ENCODE measurements around the gene ZDBF2. TPM values are rescaled to one million over a fixed set of nuclear protein-coding genes. Genes with fewer than 3 reads are reported as not detected.

Gene ZDBF2
- total RNA-seq, 1 donor from 2014 or later, result 47.5 TPM

DNA sequence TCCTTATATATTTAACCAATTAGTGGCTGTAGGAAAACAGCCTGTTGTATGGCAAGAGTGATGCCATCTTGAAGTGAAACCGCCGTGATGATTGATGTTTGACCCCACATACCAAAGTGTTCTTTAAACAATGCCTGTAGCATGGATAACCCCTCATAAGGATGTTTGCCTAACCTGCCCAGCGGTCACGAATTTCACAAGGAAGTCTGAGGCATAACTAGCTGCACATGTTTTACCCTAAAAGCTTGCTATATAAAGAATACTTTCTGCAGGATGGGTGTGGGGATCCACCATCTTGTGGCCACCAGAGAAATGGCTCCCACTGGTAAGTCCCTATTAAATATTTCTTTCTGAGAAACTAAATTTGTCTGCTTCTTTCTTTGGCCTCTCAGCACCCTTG is 68.7 kb downstream of the ZDBF2 start:
- TF ChIP-seq, protein P1, sequence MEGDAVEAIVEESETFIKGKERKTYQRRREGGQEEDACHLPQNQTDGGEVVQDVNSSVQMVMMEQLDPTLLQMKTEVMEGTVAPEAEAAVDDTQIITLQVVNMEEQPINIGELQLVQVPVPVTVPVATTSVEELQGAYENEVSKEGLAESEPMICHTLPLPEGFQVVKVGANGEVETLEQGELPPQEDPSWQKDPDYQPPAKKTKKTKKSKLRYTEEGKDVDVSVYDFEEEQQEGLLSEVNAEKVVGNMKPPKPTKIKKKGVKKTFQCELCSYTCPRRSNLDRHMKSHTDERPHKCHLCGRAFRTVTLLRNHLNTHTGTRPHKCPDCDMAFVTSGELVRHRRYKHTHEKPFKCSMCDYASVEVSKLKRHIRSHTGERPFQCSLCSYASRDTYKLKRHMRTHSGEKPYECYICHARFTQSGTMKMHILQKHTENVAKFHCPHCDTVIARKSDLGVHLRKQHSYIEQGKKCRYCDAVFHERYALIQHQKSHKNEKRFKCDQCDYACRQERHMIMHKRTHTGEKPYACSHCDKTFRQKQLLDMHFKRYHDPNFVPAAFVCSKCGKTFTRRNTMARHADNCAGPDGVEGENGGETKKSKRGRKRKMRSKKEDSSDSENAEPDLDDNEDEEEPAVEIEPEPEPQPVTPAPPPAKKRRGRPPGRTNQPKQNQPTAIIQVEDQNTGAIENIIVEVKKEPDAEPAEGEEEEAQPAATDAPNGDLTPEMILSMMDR (IDR thresholded peaks at IDR 0.05; ENCODE audit: partially characterized antibody, unreplicated experiment), result no peak
- peaks cover 2% of the 10 kb centered on the region for H3K27me3 Mint-ChIP-seq (ENCODE audit: unreplicated experiment)
- H3K9me3 Mint-ChIP-seq (ENCODE audit: unreplicated experiment), result no peaks in the 10 kb centered on the region
- peaks cover 2% of the 10 kb centered on the region for H3K36me3 Mint-ChIP-seq (ENCODE audit: unreplicated experiment)
- DNase-seq, result no peak
- no peaks in the 10 kb centered on the region for H3K4me1 Mint-ChIP-seq (ENCODE audit: low read depth, unreplicated experiment)
- H3K4me3 Mint-ChIP-seq (ENCODE audit: unreplicated experiment), result no peak overlapping the region
- H3K27ac Mint-ChIP-seq (ENCODE audit: unreplicated experiment), result no peak overlapping the region

DNA sequence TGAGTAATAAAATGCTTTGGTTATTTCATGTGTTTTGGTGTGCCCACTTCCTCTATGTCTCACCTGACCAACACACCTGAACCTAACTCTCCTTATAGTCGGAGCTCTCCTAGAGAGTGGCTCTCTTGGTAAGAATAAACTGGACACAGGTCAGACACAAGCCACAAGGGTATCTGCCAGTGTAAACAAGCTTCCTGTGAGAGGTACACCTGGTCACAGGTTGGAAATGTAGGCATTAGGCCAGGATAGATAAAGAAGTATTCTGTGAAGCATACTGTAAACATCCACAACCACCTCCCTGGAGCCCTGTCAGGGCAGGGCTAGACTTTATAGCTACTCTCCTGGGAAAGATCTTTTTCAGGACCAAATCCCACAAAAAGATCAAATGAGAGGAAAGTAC is 69.4 kb downstream of the ZDBF2 start:
- DNase-seq, result no peak
- Mint-ChIP-seq H3K9me3 (ENCODE audit: unreplicated experiment) (peaks cover 2% of the 10 kb centered on the region), H3K4me3 (ENCODE audit: unreplicated experiment) (no peak overlapping the region), H3K4me1 (ENCODE audit: low read depth, unreplicated experiment) (no peaks in the 10 kb centered on the region), H3K27ac (ENCODE audit: unreplicated experiment) (no peak overlapping the region), H3K27me3 (ENCODE audit: unreplicated experiment) (peaks cover 2% of the 10 kb centered on the region), H3K36me3 (ENCODE audit: unreplicated experiment) (peaks cover 7% of the 10 kb centered on the region)
- TF ChIP-seq, protein P1 (IDR thresholded peaks at IDR 0.05; ENCODE audit: partially characterized antibody, unreplicated experiment), result no peak

DNA sequence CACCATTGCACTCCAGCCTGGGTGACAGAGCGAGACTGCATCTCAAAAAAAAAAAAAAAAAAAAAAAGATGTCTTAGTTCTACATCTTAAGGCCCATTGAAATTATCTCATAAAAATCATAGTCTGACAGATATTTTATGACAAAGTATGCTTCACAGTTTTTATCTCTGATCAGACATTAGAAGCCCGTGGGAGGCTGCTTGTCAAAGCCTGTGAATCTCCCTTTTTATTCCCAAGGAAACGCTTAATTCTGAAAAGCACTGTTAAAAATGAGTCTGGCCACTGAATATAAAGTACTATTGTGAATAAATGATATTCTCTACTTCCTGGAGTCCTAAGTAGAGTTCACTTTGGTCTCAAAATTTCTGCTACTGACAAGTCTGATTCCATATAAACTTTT is 71.1 kb downstream of the ZDBF2 start:
- Mint-ChIP-seq H3K9me3 (ENCODE audit: unreplicated experiment) (peaks cover 6% of the 10 kb centered on the region), H3K27ac (ENCODE audit: unreplicated experiment) (no peak overlapping the region), H3K4me1 (ENCODE audit: low read depth, unreplicated experiment) (no peaks in the 10 kb centered on the region), H3K4me3 (ENCODE audit: unreplicated experiment) (no peak overlapping the region), H3K36me3 (ENCODE audit: unreplicated experiment) (peaks cover 19% of the 10 kb centered on the region), H3K27me3 (ENCODE audit: unreplicated experiment) (peaks cover 2% of the 10 kb centered on the region)
- DNase-seq, result no peak
- TF ChIP-seq, protein P1 (IDR thresholded peaks at IDR 0.05; ENCODE audit: partially characterized antibody, unreplicated experiment), result no peak

DNA sequence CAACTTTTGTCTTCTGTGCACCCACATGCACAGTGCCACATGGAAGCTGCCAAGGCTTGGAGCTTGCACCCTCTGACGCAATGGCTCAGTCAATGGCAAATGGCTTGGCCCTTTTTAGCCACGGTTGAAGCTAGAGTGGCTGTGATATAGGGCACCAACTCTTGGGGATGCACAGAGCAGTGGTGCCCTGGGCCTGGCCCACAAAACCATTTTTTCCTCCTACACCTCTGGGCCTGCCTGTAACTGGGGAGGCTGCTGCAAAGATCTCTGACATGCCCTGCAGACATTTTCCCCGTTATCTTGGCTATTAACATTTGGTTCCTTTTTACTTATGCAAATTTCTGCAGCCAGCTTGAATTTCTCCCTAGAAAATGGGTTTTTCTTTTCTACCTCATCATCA is 74.9 kb downstream of the ZDBF2 start:
- TF ChIP-seq, protein P1 (IDR thresholded peaks at IDR 0.05; ENCODE audit: partially characterized antibody, unreplicated experiment), result no peak
- no peak overlapping the region for H3K27ac Mint-ChIP-seq (ENCODE audit: unreplicated experiment)
- no peaks in the 10 kb centered on the region for H3K4me1 Mint-ChIP-seq (ENCODE audit: low read depth, unreplicated experiment)
- H3K27me3 Mint-ChIP-seq (ENCODE audit: unreplicated experiment), result peaks cover 2% of the 10 kb centered on the region
- H3K36me3 Mint-ChIP-seq (ENCODE audit: unreplicated experiment), result peaks cover 19% of the 10 kb centered on the region
- DNase-seq, result no peak
- peaks cover 6% of the 10 kb centered on the region for H3K9me3 Mint-ChIP-seq (ENCODE audit: unreplicated experiment)
- no peak overlapping the region for H3K4me3 Mint-ChIP-seq (ENCODE audit: unreplicated experiment)

DNA sequence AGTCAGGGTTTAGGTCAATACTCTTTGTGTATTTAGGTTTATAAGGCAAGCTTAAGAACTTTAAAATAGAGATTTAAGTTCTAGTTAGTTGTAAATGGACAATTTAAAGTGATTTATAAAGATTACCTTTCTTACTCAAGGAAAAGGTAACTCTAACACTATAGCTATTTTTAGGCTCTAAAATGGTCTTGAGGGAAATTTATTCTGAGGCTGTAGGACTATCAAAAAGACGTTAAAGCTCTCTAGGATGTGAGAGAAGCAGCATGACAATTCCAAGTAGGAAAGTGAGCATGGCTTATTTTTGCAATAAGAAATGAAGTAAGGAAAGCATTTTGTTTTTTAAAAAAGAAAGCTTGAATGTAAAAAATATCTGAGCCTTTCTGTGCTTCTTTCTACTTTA is 78.1 kb downstream of the ZDBF2 start:
- Mint-ChIP-seq H3K4me3 (ENCODE audit: unreplicated experiment) (no peak overlapping the region), H3K4me1 (ENCODE audit: low read depth, unreplicated experiment) (no peaks in the 10 kb centered on the region), H3K27me3 (ENCODE audit: unreplicated experiment) (no peaks in the 10 kb centered on the region), H3K9me3 (ENCODE audit: unreplicated experiment) (peaks cover 8% of the 10 kb centered on the region), H3K36me3 (ENCODE audit: unreplicated experiment) (peaks cover 19% of the 10 kb centered on the region), H3K27ac (ENCODE audit: unreplicated experiment) (no peak overlapping the region)
- DNase-seq, result no peak
- TF ChIP-seq, protein P1 (IDR thresholded peaks at IDR 0.05; ENCODE audit: partially characterized antibody, unreplicated experiment), result no peak

Measured in glutamatergic neuron (in vitro differentiated cells).